Testis (tissue), 2 donors: Measurements from ENCODE around the gene EEFSEC.

Source experiments
- POLR2A ChIP-seq: fragments of 450-650 bp; IDR thresholded peaks from one replicate; pipeline ENCODE4 v1.6.1; 2017; ENCODE audit warnings: antibody characterized with exemption, mild to moderate bottlenecking, moderate library complexity
- TF ChIP-seq, protein P1 (sequence below), 3 experiments: fragments of 450-650 bp in 2 of 3; fragments of 200-600 bp in 1 of 3; sonication (generic) in 1 of 3; IDR thresholded peaks; one replicate each; pipeline ENCODE4 v1.5.1; 2016 to 2019; ENCODE audit warnings: antibody characterized with exemption in 3 of 3, mild to moderate bottlenecking in 2 of 3, moderate library complexity in 1 of 3

DNA sequence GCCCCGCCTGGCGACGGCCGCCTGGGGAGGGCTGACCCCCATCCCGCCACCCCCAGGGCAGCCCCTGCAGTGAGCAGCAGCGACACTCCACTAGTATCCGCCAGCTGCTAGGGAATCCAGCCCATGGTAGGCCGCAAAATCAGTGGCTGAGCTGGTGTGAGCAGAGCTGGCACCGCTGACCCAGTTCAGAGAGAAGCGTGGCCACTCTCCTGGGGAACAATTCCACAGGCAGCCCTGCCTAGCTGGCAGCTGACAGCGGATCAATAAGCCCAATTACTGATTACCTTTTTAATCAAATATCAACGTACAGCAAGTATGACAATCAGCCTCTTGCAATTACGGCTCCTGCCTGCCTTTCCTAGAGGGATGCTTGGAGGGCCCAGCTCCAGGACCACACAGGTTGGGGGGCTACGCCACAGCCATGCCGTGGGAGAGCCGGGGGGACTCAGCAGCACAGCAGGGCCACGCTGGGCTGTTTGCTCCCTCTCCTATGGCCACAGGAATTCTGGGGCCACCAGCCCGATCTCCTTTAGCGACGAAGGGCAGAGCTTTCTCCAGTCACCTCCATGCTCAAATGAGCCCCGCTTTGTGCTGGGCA, 299.5 kb downstream of the EEFSEC start:
- no peak for TF ChIP-seq POLR2A
- TF ChIP-seq, protein P1, sequence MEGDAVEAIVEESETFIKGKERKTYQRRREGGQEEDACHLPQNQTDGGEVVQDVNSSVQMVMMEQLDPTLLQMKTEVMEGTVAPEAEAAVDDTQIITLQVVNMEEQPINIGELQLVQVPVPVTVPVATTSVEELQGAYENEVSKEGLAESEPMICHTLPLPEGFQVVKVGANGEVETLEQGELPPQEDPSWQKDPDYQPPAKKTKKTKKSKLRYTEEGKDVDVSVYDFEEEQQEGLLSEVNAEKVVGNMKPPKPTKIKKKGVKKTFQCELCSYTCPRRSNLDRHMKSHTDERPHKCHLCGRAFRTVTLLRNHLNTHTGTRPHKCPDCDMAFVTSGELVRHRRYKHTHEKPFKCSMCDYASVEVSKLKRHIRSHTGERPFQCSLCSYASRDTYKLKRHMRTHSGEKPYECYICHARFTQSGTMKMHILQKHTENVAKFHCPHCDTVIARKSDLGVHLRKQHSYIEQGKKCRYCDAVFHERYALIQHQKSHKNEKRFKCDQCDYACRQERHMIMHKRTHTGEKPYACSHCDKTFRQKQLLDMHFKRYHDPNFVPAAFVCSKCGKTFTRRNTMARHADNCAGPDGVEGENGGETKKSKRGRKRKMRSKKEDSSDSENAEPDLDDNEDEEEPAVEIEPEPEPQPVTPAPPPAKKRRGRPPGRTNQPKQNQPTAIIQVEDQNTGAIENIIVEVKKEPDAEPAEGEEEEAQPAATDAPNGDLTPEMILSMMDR (IDR thresholded peaks at IDR 0.05), result no peak
